HG02938 (cell line): ENCODE results near the gene ANTXR1.

Experiments
- ATAC-seq: cut with Tn5 transposase; IDR thresholded peaks from one replicate; pipeline ENCODE4 v1.9.1; 2021; ENCODE audit warnings: mild to moderate bottlenecking, moderate library complexity; ENCODE audit not compliant: unreplicated experiment

Gene ANTXR1

DNA sequence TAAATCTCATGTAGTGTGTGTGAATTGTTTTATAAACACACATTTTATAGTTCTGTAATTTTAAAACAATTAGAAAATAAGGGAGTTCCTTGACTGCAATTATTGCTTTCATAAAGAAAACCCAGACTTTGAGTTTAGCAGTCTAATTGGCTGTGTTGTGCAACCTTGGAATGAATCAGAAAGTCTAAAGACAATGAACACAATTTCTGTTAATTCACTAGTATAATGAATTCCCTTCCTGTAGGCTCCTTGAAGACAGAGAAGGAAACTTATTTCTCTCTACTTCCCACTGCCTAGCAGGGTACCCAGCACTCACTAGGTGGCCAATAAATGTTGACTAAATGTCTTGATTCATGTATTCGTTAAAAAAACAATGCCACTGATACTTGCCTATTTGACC, 79.9 kb downstream of the ANTXR1 start:
- ATAC-seq = no peak

DNA sequence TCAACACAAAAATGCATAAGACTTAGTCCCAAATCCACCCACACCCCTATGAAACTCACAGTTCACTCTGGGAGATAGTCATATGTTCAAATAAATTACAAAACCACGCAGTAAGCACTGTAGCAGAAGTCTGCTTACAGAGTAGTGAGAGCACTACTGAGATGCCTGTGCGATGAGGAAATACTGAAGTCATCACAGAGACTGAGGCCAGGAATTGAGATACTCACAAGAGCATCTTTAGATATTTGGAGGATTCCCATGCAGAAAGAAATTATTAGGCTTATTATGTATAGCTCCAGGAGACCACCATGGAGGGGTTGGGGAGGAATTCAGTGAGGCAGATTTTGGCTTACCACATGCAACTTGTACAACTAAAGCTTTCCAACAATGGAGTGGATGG, 82.3 kb downstream of the ANTXR1 start:
- no peak for ATAC-seq

DNA sequence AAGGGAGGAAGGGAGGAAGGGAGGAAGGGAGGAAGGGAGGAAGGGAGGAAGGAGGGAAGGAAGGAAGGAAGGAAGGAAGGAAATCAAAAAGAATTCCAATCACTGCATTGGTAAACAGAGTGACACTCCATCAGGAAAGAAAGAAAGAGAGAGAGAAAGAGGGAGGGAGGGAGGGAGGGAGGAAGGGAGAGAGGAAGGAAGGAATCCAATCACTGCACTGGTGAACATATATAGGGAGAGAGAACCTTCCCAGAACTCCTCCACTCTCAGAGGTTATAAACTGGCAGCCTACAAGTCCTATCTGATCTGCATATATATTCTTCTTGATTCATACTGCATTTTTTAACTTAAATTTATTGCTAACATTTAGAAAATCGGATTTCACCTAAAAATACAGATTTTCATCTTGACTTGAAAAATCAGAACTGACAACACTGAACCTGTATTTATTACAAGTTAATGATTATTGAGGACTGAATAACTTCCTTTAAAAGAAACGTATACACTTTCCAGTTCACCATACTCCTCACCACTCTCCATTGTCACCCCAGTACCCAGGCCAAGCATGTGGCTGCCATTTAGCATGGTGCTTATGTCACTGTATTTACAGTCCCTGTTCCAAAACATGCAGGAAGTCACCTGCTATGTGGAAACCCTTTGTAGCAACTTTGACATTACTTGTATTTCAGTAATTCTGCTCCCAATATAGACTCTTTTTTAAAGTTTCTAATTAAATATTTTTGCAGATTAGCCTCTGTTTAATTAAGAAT, 83.5 kb downstream of the ANTXR1 start:
- no peak for ATAC-seq

DNA sequence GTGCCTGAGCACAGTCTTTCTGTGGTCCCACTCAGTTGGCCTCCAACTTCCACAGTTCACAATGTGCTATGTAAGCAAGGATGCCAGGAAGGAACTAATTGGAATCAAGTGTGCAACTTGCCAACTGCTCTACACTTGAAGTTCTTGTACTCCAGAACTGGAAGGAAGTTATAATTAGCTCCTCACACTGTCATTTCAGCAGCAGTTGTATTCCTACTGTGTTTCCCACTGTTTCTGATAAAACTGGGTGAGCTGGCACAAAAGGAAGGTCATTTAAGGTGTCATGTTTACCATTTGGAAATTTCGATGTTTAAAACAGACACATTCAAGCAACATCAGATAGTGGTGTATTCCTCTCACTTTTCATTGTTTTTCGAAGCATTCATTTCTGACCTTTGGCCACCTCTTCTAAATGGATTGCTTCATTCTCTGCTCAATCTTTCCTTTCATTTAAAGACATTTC, 84.2 kb downstream of the ANTXR1 start:
- no peak for ATAC-seq

DNA sequence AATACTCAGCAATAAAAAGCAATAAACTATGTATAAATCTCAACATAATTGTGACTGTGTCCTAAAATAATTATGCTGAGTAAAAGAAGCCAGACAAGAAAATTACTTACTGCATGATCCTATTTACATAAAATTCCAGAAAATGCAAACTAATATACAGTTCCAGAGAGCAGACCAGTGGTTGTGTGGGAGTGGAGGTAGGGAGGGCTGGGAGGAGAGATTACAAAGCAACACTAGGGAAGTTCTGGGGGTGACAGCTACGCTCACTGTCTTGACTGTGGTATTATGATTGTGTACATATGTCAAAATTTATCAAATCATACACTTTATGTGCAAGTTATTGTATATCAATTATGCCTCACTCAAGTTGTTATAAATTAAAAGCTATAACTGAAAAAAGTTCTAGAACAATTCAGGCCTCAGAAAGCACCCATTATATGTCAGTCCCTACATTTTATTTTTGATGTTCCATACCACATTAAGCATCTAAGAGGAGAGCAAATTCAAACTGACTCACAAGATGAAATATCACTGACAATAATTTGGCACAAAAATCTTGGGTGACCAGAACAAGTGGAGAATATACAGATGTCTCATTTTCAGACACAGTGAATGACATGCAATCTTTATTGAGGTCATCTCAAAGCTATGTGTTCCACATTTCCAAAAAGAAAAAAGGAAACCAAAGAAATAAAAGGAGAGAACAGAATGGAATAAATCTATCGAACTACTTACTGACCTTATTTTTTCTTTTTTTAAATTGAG, 85.1 kb downstream of the ANTXR1 start:
- ATAC-seq = no peak

DNA sequence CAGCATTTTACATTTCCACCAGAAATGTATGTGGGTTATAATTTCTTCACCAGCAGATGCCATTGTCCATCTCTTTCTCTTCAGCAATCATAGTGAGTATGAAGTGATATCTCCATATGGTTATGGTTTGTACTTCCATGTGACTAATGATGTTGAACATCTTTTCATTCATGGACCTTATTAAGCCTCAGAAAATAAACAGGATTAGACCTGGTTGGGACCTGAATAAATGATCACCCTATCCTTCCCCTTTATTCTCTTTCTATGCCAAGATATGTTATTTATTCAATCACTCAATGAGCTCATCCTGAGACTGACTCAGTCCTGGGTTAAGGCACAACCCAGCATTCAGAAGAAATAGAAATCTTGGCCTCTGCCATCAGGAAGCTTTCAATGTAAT, 86.6 kb downstream of the ANTXR1 start:
- no peak for ATAC-seq

DNA sequence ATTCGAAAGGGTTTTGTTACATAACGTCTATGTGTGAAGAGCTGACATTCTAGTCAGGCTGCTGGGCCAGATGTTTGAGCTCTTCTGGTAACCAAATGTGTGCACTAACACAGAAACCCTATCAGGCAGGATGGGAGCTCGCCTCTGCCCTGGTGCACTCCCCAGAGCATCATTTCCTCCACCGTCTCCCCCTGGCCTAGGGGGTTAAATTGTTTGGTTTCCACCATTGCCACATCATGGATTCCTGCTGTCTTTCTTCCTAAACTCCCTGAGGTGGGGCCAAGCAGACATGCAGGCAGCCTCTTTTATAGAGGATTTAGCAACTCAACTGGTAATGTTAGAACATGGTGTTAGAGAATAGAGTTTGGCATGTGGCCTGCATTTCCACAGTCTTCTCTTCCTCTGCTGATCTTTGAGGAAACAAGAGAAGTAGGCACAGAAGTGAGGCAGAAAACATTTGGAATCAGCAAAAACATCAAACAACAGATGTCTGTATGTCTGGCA, 87.3 kb downstream of the ANTXR1 start:
- ATAC-seq = no peak

DNA sequence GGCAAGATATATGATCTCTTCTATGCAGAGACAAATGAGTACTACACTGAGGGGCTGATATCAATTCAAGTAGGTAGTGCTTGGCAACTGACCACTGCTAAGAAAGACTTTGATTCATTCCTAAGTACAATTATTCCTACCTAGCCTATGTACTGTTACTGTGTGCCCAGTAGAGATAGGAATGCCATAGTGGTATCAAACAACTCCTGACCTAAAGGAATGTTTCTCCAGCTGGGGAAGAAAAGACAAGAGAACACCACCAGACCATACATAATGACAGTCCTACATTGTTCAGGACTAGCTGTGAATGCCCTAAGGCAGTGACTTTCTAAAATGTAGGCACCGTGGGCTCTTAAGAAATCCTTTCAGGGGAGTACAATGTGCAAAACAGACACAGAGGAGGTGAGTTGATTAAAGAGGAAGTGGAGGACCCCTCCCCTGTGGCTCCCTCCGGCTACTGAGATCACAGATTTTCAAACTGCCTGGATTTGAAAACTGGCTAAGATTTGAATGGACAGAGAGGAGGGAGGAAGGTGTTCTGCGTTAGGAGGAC, 89.1 kb downstream of the ANTXR1 start:
- no peak for ATAC-seq

DNA sequence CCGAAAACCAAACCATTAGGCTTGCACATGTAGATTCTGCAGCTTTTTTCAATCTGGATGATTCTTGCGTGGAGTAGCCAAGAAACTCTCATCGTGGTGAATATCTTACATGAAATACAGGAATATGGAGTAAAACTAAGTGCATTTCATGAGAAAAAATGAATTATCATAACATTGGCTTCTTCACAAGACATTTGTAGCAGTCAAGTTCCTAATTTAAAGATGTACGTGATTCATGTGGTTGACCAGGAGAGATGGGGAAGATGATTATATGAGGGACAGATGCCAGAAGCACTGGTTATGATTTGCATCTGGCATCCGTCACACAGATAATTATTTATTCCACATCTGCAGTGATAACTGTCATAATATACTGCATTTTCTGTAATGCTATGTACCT, 90.4 kb downstream of the ANTXR1 start:
- ATAC-seq = no peak

DNA sequence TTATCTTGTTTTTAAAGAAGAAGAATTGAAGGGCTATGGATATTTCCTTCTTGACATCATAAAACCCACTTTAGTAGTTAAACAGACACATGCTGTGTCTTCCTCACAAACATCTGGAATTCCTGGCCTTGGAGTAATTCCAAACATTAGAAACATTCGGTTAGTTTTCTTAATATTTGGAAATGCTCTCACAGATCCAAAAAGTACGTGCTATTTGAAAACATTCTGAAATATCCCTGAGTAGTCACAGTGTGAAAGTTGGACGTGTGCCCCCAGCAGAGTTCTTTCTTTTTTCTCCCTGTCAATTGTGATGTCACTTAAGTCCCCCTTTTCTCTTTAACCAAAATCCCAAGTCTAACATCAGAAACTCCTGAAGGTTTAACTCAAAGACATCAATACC, 91.3 kb downstream of the ANTXR1 start:
- no peak for ATAC-seq

DNA sequence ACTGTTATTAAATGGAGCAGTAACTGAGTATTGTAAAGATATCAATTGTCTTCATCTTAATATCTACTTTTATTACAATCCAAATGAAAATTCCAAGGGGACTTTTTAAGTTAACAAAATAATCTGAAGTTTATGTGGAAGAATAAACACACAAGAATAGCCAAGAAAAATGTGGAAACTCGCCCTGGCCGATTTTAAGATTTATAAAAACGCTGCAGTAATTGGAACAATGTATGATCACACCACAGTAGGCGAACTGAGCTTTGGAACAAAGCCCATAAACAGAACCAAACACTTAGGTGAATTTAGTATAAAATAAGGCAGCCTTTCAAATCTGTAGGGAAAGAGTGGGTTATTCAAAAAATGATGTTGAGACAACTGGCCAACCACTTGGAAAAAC, 96.3 kb downstream of the ANTXR1 start:
- no peak for ATAC-seq

DNA sequence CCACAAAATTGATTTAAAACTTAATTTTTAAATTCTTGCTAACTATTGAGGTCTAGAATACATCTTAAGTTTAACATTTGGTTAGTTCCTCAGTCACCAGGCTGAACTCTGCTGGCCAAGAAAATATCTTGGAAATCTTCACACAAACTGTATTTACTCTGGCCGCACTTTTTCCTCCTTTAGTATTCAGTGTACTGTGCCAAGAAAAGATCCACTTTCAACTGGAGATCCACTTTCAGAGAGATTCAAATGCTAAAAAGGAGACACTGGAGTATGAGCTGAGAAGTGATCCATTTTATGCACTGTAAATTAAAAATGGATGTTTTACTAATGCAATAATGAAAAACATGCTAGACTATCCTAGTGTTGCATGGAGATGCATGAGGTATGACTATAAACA, 98.1 kb downstream of the ANTXR1 start:
- ATAC-seq = no peak

DNA sequence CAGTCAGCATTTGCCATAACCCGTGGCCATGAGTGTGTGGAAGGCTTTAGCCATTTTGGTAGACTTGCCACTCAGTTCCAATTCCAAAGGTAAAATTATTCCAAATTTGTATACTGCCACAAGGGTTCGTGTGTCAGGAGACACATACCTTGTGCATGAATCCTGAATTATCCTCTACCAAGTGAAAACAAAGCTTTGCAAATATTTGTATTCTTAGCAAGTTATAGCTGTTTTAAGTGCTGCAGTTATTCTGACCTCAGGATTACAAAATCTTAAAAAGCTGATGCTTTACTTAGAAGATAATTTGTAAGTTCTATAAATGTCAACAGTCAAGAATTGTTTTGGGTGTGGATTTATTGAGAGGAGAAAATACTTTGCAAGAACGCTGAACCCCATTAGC, 100.6 kb downstream of the ANTXR1 start:
- ATAC-seq = no peak

DNA sequence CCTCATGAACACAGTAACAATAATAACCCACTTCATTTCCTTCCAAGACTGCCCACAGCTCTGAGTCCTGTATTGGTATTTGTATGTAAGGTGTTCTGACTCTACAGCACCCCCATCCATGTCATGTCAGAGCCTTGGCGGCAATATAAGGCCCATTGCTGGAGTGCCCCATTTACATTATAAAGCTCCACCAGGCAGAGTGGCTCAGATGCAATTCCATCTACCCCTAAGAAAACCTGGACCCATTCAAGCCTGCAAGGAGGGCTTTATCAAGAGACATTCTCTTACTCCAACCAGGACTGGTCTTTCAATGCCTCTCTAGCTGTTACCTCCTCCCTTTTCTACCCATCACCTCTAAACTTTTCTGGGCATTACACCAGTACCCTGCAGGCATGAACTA, 101.6 kb downstream of the ANTXR1 start:
- ATAC-seq = no peak

DNA sequence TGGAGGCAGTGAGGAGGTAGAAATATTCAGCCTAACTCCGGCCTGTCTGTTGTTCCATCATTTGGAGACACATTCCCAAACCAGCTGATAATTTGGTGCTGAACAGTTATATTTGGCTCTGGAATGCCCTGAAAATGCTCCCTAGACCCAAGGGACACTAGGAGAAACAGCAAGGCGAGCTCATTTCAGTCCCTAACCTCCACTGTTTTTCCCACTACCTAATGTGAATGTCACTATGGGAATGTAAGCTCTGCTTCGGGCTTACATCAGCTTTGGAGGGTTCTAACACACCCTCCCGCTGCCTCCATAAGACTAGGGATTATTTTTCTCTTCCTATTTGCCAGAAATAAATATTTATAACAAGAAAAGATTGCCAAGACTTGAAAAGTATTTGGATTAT, 103.5 kb downstream of the ANTXR1 start:
- ATAC-seq = no peak

DNA sequence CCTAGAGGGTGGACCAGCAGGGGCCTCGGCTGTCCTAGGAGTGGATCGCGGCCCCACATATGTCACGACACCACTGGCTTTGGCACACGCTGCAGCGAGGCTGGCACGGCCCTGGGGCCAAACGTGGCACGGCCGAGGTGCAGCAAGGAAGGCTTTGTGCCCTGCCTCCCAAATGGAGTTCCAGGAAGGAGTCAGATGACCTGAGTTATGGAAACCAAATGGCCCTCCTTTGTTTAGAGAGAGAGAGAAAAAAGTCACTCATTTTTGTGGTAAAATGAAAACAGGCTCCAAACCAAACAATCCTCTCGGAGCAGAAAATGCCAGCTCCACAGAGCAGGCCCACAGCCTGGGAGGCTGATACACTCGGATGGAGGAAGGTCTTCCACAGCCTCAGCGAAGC, 105.6 kb downstream of the ANTXR1 start:
- ATAC-seq = no peak

DNA sequence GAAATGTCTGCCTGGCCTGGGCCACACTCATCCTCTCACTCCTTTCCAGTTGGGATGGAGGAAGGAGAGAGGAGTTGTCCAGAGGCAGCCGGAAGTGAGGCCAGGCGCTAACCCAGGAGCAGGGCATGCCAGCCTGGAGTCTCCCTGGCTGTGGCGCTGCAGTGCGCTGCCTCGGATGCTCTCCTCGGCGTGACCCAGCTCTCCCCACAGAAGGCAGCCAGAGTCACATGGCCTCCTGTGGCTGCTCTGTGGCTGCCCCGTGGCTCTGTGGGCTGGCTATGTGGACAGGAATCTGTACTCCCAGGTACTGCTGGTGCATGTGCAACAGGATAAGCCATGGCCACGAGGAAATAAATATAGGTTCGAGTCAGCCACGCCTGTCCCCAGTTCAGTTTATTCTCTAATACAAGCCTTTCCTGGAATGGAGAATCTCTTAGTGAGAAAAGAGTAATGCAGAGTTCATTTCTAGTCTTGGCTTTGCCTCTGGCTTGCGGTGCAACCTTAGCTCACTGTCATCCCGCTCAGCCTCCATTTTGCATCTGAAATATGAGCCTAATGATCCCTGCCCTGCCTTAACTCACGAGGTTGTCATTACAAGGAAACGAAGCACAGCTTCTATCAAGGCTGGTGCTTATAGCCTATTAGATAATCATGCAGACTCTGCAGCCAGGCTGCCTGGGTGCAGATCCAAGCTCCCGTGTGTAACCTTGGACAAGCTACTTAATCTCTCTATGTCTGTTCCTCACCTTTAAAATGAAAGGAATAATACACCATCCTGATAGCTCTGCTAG, 106.3 kb downstream of the ANTXR1 start:
- ATAC-seq = no peak

DNA sequence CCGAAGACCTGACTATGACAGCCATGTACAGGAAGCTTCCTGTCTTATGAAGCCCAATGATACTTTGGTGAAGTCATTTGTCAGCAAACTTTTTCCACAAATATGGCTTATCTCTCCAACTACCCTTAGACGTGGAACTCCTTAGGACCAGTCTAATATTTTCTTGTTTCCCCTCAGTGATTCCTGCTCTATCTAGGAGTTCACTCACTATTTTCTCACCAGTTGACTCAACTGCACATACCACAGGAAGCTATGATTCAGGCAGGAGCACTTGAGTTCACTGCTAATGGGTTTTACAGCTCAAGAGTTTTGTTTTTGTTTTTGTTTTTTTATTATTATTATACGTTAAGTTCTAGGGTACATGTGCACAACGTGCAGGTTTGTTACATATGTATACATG, 109.3 kb downstream of the ANTXR1 start:
- ATAC-seq = no peak

DNA sequence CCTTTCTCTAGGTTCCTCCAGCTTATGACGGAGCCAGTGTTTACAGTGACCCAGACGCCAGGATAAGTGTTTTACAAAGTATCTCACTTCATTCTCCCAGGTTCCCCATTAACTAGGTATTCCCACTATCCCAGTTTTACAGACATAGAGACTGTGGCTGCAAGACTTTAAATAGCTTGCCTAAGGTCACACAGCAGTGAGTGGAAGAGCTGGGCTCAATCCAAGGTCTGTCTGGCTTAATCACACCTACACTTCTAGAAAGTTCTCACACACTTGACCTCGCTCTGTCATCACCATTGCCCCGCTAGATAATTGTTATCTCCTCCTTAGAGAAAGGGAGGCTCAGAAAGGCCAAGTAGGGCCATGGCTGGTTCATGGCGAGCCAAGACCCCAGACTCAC, 110.2 kb downstream of the ANTXR1 start:
- no peak for ATAC-seq

DNA sequence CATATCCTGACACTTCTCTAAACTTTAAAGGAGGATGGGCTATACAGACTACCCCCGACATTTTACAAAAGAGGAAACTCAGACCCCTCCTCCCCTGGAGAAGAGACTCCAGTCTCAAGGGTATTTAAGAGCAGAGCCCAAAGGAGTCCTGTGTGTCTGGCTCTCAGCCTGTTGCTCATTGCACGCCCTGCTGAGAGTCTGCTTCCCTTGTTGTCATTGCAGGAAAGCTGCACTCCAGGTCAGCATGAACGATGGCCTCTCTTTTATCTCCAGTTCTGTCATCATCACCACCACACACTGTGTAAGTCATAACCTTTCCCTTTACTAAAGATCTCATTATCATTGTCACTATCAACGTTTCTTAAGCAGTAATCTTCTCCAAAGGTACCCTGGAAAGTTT, 111.4 kb downstream of the ANTXR1 start:
- ATAC-seq = no peak

DNA sequence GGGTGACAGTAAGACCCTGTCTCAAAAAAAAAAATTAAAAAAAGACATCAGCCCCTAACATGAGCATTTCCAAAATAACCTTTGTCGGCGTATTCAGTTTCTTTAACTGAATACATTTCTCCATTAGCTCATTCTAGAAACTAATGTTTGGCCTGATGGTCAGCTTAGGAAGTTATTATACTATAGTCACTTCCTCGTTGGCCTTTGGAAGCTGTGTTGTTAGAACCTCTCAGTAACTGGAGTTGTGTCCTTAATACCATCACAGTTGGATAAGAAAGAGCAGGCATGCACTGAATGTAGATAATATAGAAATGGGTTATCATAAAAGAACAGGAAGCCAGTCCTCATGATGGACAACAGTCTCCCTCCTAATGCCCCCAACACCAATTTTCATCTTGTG, 112.8 kb downstream of the ANTXR1 start:
- ATAC-seq = no peak
